GM12864 (cell line): ENCODE data around the gene RRM1.
"Not testable (repeated sequence)": the region's sequence is repeated elsewhere in the genome, so short reads cannot be mapped to it uniquely, and the experiment has no call there.

Experiments used
- DNase-seq: peaks from one replicate; pipeline ENCODE4 v3.0.0-alpha.2; 2011; ENCODE audit warnings: low read depth
- H3K4me3 ChIP-seq: 2 replicates; pipeline ENCODE4 v1.5.1; 2011; ENCODE audit warnings: mild to moderate bottlenecking, low read depth, low read length, control low read depth
- TF ChIP-seq, protein P1 (sequence below): IDR thresholded peaks from 2 replicates; pipeline ENCODE4 v1.5.1; 2011; ENCODE audit warnings: low read depth, mild to moderate bottlenecking, moderate library complexity, low read length, control low read depth, inconsistent platforms; ENCODE audit errors: missing control alignments

Gene RRM1

DNA sequence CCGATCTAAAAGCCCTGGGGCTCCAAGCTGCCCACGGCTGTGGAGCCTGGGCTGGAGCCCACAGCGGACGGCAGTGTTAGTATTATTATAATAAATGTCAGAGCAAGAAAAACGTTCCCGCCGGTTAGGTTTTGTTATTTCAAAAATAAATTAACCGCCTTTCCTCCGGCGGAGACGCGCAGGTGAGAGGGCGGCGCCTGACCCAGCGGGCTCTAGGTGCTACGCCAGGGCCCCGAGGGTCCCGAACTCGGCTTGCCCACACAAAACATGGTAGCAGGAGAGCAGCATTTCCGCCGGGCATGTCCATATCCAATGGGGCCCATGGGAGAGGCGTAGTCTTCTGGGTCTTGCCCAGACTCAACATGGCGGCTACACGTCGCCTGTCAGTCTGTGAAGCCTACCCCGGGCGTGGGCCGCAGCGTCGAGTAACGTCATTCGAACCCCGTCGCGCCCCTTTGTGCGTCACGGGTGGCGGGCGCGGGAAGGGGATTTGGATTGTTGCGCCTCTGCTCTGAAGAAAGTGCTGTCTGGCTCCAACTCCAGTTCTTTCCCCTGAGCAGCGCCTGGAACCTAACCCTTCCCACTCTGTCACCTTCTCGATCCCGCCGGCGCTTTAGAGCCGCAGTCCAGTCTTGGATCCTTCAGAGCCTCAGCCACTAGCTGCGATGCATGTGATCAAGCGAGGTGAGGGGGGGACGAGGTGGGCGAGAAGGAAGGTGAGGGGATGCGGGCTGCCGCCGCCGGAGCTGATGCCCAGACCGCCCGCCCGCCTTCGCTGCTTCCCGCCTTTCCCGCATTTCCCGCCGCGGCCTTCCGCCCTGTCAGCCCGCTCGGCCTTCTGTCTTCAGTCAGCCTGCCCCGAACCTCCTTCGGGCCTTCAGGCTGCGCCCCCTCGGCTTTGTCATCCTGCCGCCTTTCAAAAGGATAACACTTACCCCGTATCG is at the start of gene RRM1:
TSS of gene RRM1 (plus strand) at position 452 of the 944 bp plus-strand sequence. CDS start at position 666, 214 bp downstream.
- DNase-seq: peak; percentile 87
- H3K4me3 ChIP-seq: peak within 1 kb of the TSS; percentile 67
- TF ChIP-seq, protein P1, sequence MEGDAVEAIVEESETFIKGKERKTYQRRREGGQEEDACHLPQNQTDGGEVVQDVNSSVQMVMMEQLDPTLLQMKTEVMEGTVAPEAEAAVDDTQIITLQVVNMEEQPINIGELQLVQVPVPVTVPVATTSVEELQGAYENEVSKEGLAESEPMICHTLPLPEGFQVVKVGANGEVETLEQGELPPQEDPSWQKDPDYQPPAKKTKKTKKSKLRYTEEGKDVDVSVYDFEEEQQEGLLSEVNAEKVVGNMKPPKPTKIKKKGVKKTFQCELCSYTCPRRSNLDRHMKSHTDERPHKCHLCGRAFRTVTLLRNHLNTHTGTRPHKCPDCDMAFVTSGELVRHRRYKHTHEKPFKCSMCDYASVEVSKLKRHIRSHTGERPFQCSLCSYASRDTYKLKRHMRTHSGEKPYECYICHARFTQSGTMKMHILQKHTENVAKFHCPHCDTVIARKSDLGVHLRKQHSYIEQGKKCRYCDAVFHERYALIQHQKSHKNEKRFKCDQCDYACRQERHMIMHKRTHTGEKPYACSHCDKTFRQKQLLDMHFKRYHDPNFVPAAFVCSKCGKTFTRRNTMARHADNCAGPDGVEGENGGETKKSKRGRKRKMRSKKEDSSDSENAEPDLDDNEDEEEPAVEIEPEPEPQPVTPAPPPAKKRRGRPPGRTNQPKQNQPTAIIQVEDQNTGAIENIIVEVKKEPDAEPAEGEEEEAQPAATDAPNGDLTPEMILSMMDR: no peak

DNA sequence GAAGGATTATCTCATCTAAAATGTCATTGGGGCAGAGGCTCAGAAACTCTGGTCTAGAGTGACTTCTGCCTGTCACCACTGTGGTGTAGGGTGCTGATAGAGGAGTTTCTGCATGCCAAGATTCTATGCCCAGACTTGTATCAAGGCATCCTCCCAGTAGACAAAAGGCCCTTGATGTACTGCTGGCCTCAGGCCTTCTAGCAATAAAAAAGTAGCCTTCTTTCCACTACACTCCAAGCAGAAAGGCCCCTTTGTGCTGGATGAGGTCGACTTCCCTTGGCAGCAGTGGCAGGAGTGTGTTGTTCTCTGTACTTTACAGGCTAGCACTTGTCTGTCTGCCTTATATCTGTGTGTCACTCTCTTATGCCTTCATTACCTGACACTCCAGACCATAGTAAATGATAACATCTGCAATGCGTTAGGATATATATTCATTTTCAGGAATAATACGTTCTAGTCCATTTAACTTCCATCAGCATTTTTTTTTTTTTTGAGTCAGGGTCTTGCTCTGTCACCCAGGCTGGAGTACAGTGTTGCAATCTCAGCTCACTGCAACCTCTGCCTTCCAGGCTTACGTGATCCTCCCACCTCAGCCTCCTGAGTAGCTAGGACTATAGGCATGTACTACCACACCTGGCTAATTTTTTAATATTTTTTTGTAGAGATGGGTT is 49.5 kb upstream of the RRM1 start:
- DNase-seq: no peak
- TF ChIP-seq, protein P1: no peak
- H3K4me3 ChIP-seq: no peak overlapping the region

DNA sequence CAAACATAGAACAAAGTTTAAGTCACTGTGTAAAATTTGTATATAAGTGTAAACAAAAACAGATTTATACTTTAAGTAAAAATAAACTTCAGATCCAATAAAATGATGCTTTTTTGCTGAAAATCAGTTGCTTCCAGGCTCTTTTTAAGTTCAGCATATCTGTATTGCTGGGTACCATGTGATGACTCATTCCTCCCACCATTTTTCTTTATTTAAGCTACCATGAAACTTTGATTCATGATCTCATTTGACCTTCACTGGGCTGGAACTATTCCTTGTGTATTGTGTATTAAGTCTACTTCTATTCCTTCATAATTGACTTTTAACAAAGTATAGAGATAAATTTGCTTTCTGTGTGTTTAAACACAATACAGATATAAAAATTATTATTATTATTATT is 46.3 kb upstream of the RRM1 start:
- H3K4me3 ChIP-seq: no peak overlapping the region
- TF ChIP-seq, protein P1: no peak
- no peak for DNase-seq

DNA sequence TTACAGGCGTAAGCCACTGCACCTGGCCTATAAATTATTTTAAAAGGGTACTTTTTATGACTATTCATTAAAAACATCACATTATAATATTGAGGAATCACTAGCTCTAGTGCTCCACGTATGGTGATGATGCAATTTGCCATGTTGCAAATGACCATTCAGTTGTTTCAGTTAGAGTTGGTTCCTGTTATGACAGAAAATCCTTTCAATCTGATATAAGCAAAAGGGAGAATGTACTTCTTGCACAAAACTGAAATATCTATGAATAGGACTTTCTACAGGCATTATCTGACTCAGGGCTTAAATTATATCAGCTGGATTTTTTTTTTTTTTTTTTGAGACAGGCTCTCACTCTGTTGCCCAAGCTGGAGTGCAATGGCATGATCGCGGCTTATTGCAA is 45.6 kb upstream of the RRM1 start:
- no peak for DNase-seq
- TF ChIP-seq, protein P1: no peak
- H3K4me3 ChIP-seq: no peak overlapping the region

DNA sequence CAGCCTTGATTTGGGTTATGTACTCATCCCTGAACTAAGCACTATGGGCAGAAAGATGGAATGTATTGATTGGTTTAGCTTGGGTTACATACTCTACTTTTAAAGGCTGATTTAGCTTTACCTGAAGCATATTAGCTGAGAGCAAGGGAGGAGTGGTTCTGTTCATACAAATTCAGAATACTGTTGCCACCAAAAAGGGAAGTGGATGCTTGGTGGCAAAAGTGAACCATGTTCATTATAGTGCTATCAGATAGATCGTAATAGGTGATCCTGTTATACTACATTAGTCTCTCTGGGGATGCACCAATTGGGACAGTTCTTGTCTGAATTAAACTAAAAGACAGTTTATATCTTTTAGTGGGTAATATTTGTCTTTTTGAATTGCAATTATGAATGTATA is 44.5 kb upstream of the RRM1 start:
- H3K4me3 ChIP-seq: no peak overlapping the region
- no peak for DNase-seq
- TF ChIP-seq, protein P1: no peak

DNA sequence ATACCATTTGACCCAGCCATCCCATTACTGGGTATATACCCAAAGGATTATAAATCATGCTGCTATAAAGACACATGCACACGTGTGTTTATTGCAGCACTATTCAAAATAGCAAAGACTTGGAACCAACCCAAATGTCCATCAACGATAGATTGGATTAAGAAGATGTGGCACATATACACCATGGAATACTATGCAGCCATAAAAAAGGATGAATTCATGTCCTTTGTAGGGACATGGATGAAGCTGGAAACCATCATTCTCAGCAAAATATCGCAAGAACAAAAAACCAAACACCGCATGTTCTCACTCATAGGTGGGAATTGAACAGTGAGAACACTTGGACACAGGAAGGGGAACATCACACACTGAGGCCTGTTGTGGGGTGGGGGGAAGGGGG is 41.4 kb upstream of the RRM1 start:
- not testable (repeated sequence) for DNase-seq, H3K4me3 ChIP-seq

DNA sequence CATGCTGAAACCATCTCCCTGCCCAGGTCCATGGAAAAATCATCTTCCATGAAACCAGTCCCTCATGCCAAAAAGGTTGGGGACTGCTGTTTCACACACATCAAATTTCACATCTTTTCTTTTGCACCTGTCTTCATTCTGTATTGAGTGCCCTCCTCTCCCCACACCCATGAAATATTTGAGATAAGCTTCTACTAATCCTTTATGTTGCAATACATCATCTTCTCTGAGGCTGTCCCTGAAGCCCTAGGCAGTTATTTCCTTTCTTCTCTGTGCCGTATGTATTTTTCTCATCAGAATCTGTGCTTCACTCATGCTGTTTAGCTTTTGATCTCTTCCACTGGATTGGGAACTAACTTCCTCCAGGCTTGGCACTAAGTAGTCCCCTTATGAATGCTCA is 40.0 kb upstream of the RRM1 start:
- TF ChIP-seq, protein P1: no peak
- H3K4me3 ChIP-seq: no peak overlapping the region
- DNase-seq: no peak
